ENCODE results near the gene INTS2.

The INTS2 gene

DNA sequence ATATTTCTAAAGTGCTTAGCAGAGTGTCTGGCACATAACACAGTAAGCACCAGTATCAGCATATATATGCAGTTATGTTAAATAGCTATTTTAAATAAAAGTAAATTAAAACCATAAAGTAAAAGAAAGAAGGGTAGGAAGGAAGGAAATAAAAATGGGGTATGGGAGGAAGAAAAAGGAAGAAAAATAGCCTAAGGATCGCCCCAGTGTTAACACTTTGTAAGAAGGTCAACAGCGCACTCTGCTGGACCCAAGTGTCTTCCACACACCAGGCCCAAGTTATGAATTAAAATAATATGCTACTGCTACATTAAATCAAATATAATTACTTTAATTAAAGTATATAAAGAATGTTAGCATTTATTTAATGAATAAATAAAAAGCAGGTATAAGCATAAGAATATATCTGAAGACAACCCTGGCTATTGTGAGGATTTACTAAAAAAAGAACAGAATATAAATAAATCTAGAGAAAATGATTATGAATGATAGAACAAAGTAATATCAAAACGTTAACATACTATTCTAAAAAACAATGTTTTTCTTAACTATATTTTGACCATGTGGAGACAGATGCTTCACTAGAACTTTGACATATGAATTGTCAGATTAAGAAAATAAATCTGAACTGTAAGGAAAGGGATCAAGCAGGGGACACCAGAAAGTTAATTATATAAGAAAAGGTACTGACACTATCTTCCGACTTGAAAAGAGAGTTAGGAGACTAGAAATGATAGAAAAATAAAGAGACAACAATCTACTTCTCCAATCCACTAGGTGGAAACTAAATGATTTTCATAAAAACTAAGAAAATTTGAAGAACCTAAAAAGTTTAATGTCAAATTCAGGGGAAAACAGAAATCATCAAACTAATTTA, 90.4 kb downstream of the INTS2 start:
- H3F3A ChIP-seq (ENCODE audit: insufficient read depth), result peaks cover 26% of the 10 kb centered on the region
- no peaks in the 10 kb centered on the region for H3K9me3 ChIP-seq (ENCODE audit: insufficient read depth, low read length)
- H3K9ac ChIP-seq (ENCODE audit: low read length), result no peak overlapping the region
- H2AFZ ChIP-seq (ENCODE audit: low read depth, low read length, severe bottlenecking), result no peak overlapping the region
- H3K9me2 ChIP-seq (replicated peaks; ENCODE audit: insufficient read depth, low read length), result no peaks in the 10 kb centered on the region
- H3K27me3 ChIP-seq (ENCODE audit: low read length), result no peaks in the 10 kb centered on the region
- TF ChIP-seq, protein P1, sequence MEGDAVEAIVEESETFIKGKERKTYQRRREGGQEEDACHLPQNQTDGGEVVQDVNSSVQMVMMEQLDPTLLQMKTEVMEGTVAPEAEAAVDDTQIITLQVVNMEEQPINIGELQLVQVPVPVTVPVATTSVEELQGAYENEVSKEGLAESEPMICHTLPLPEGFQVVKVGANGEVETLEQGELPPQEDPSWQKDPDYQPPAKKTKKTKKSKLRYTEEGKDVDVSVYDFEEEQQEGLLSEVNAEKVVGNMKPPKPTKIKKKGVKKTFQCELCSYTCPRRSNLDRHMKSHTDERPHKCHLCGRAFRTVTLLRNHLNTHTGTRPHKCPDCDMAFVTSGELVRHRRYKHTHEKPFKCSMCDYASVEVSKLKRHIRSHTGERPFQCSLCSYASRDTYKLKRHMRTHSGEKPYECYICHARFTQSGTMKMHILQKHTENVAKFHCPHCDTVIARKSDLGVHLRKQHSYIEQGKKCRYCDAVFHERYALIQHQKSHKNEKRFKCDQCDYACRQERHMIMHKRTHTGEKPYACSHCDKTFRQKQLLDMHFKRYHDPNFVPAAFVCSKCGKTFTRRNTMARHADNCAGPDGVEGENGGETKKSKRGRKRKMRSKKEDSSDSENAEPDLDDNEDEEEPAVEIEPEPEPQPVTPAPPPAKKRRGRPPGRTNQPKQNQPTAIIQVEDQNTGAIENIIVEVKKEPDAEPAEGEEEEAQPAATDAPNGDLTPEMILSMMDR (IDR thresholded peaks at IDR 0.05; ENCODE audit: insufficient read depth, low read length, poor library complexity, severe bottlenecking), result peak; percentile 48
- no peak for TF ChIP-seq EZH2phosphoT487 (conservative IDR thresholded peaks at IDR 0.05; ENCODE audit: low read length)
- H3K36me3 ChIP-seq (ENCODE audit: low read length), result peaks cover 28% of the 10 kb centered on the region; the same call in 1 of the 2 replicates
- H3K27ac ChIP-seq (ENCODE audit: low read depth, low read length), result no peak overlapping the region
- no peak overlapping the region for H3K4me3 ChIP-seq (ENCODE audit: insufficient read depth, low read length, poor library complexity, severe bottlenecking)
- H3K4me2 ChIP-seq (ENCODE audit: low read depth, low read length, poor library complexity, severe bottlenecking), result no peak overlapping the region
- H3K79me2 ChIP-seq (ENCODE audit: insufficient read depth, low read length), result peaks cover 4% of the 10 kb centered on the region; the same call in 1 of the 2 replicates
- peaks cover 7% of the 10 kb centered on the region for H4K20me1 ChIP-seq (ENCODE audit: low read depth, low read length)

DNA sequence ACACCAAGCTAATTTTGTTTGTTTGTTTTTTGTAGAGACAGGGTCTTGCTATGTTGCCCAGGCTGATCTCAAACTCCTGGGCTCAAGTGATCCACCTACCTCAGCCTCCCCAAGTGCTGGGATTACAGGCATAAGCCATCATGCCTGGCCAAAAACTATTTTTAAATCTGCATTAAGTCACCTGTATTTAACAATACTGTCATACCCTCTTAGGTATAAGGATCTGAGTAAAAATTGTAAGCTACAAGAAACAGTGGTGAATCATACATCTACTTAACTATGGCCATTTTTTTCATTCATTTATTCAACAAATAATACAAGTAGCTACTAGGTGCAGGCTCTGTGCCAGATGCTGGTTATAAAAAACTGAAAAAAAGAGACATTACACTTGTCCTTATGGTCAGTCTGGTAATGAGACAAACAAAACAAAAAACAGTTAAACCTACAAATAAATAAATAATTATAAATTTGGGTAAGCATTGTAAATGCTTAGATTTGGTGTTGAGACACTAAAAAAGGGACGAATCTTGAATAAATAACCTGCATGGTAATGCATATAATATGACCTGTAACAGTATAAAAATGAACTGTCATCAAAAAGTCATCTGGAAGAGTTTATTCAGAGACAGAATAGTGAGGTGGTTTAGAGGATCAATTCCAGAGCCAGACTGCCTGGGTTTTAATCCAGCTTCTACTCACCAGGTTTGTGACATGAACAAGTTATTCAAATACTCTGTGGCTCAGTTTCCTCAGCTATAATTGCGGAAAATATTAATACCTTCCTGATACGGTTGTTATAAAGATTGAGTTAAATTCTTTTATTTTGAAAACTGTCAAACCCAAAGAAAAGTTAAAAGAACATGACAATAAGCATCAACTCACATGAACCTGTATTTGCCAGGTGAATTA, 91.3 kb downstream of the INTS2 start:
- Histone ChIP-seq H3F3A (ENCODE audit: insufficient read depth) (peaks cover 26% of the 10 kb centered on the region), H4K20me1 (ENCODE audit: low read depth, low read length) (peaks cover 7% of the 10 kb centered on the region), H2AFZ (ENCODE audit: low read depth, low read length, severe bottlenecking) (no peak overlapping the region), H3K79me2 (ENCODE audit: insufficient read depth, low read length) (peaks cover 4% of the 10 kb centered on the region; the same call in 1 of the 2 replicates), H3K9me3 (ENCODE audit: insufficient read depth, low read length) (no peaks in the 10 kb centered on the region), H3K4me2 (ENCODE audit: low read depth, low read length, poor library complexity, severe bottlenecking) (no peak overlapping the region), H3K27ac (ENCODE audit: low read depth, low read length) (no peak overlapping the region), H3K27me3 (ENCODE audit: low read length) (no peaks in the 10 kb centered on the region), H3K36me3 (ENCODE audit: low read length) (peaks cover 21% of the 10 kb centered on the region; the same call in 1 of the 2 replicates), H3K4me3 (ENCODE audit: insufficient read depth, low read length, poor library complexity, severe bottlenecking) (no peak overlapping the region), H3K9me2 (replicated peaks; ENCODE audit: insufficient read depth, low read length) (no peaks in the 10 kb centered on the region), H3K9ac (ENCODE audit: low read length) (no peak overlapping the region)
- TF ChIP-seq EZH2phosphoT487 (conservative IDR thresholded peaks at IDR 0.05; ENCODE audit: low read length), result no peak
- TF ChIP-seq, protein P1 (IDR thresholded peaks at IDR 0.05; ENCODE audit: insufficient read depth, low read length, poor library complexity, severe bottlenecking), result no peak

DNA sequence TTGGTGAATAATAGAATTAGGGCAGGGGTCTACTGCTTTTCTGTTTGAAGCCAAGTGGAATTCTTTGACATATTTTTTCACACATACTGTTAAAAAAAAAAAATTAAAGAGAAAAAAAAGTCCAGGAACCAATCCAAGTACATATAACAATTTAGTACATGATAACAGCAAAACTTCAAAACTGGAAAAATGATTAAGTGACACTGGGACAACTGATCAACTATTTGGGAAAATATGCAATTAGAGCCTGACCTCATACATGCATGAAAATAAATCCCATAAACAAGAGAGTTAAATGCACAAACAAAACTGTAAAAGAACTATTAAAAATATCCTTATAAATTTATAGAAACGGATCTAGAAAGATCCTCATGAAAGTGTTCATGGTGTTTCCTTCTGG, 92.2 kb downstream of the INTS2 start:
- H3K27ac ChIP-seq (ENCODE audit: low read depth, low read length), result no peak overlapping the region
- no peak overlapping the region for H3K4me2 ChIP-seq (ENCODE audit: low read depth, low read length, poor library complexity, severe bottlenecking)
- H3K9me3 ChIP-seq (ENCODE audit: insufficient read depth, low read length), result no peaks in the 10 kb centered on the region
- H4K20me1 ChIP-seq (ENCODE audit: low read depth, low read length), result peaks cover 6% of the 10 kb centered on the region
- TF ChIP-seq EZH2phosphoT487 (conservative IDR thresholded peaks at IDR 0.05; ENCODE audit: low read length), result no peak
- TF ChIP-seq, protein P1 (IDR thresholded peaks at IDR 0.05; ENCODE audit: insufficient read depth, low read length, poor library complexity, severe bottlenecking), result no peak
- no peaks in the 10 kb centered on the region for H3K9me2 ChIP-seq (replicated peaks; ENCODE audit: insufficient read depth, low read length)
- H3K4me3 ChIP-seq (ENCODE audit: insufficient read depth, low read length, poor library complexity, severe bottlenecking), result no peak overlapping the region
- H3K79me2 ChIP-seq (ENCODE audit: insufficient read depth, low read length), result peaks cover 4% of the 10 kb centered on the region; the same call in 1 of the 2 replicates
- H3K27me3 ChIP-seq (ENCODE audit: low read length), result no peaks in the 10 kb centered on the region
- peaks cover 22% of the 10 kb centered on the region for H3F3A ChIP-seq (ENCODE audit: insufficient read depth)
- H3K36me3 ChIP-seq (ENCODE audit: low read length), result peaks cover 21% of the 10 kb centered on the region; the same call in 1 of the 2 replicates
- H2AFZ ChIP-seq (ENCODE audit: low read depth, low read length, severe bottlenecking), result no peak overlapping the region
- no peak overlapping the region for H3K9ac ChIP-seq (ENCODE audit: low read length)
